CD14-positive monocyte (primary cell): ENCODE data around the gene TEC. TPM values are rescaled to one million over a fixed set of nuclear protein-coding genes. Genes with fewer than 3 reads are reported as not detected.

Experiments used
- DNase-seq, 3 donors: peaks; one replicate each; pipeline ENCODE4 v3.0.0-alpha.2; 2011 to 2022
- H2AFZ ChIP-seq: 2 replicates; pipeline ENCODE4 v1.6.0; 2012; ENCODE audit warnings: mild to moderate bottlenecking, low read depth, low read length, inconsistent platforms; ENCODE audit not compliant: insufficient read depth, poor library complexity, severe bottlenecking
- H3K27ac ChIP-seq, 2 donors: 1 replicate in 1 of 2; 2 replicates in 1 of 2; pipeline ENCODE4 v1.5.1; 2012 to 2013; ENCODE audit warnings: low read length in 2 of 2, control low read depth in 1 of 2, inconsistent platforms in 1 of 2, low read depth in 1 of 2, mild to moderate bottlenecking in 1 of 2
- H3K27me3 ChIP-seq, 2 donors: one replicate each; pipeline versions ENCODE4 v1.6.0 to v1.6.1; 2011 to 2013; ENCODE audit warnings: low read length in 2 of 2; ENCODE audit not compliant: control insufficient read depth in 2 of 2, insufficient read depth in 2 of 2
- H3K36me3 ChIP-seq, 2 donors: replicated peaks in 1 of 2; 1 replicate in 1 of 2; 2 replicates in 1 of 2; pipeline versions ENCODE4 v1.5.1 to v1.6.1; 2012 to 2013; ENCODE audit warnings: low read length in 2 of 2, control low read depth in 1 of 2, inconsistent platforms in 1 of 2, mild to moderate bottlenecking in 1 of 2; ENCODE audit not compliant: insufficient read depth in 2 of 2, control insufficient read depth in 1 of 2
- H3K4me1 ChIP-seq, 2 donors: 1 replicate in 1 of 2; 2 replicates in 1 of 2; pipeline versions ENCODE4 v1.5.1 to v1.6.1; 2012 to 2013; ENCODE audit warnings: low read length in 2 of 2, control low read depth in 1 of 2, inconsistent platforms in 1 of 2, mild to moderate bottlenecking in 1 of 2, moderate library complexity in 1 of 2; ENCODE audit not compliant: insufficient read depth in 2 of 2, control insufficient read depth in 1 of 2
- H3K4me2 ChIP-seq: replicated peaks from 2 replicates; pipeline ENCODE3; 2012; ENCODE audit warnings: low read length, moderate library complexity, mild to moderate bottlenecking; ENCODE audit not compliant: poor library complexity, severe bottlenecking; ENCODE audit errors: extremely low read depth
- H3K4me3 ChIP-seq, 3 experiments: fragments of 200-600 bp in 1 of 3; sonication (generic) in 1 of 3; replicated peaks in 1 of 3; 1 replicate in 2 of 3; 2 replicates in 1 of 3; pipeline ENCODE4 v1.5.1; 2011 to 2013; ENCODE audit warnings: low read length in 3 of 3, mild to moderate bottlenecking in 3 of 3, control low read depth in 2 of 3, low read depth in 2 of 3, inconsistent platforms in 1 of 3, moderate library complexity in 1 of 3
- H3K79me2 ChIP-seq: 2 replicates; pipeline ENCODE4 v1.6.0; 2012; ENCODE audit warnings: mild to moderate bottlenecking, control low read depth, inconsistent platforms, low read length, moderate library complexity; ENCODE audit not compliant: insufficient read depth
- H3K9ac ChIP-seq: 2 replicates; pipeline ENCODE4 v1.6.0; 2017; ENCODE audit warnings: low read length, mild to moderate bottlenecking; ENCODE audit not compliant: insufficient read depth, poor library complexity, severe bottlenecking
- H3K9me3 ChIP-seq, 2 donors: replicated peaks in 1 of 2; 1 replicate in 1 of 2; 2 replicates in 1 of 2; pipeline versions ENCODE4 v1.5.1 to v1.6.1; 2012 to 2013; ENCODE audit warnings: low read length in 2 of 2, control low read depth in 1 of 2; ENCODE audit not compliant: control insufficient read depth in 1 of 2, insufficient read depth in 1 of 2
- H4K20me1 ChIP-seq: 2 replicates; pipeline ENCODE4 v1.6.0; 2012; ENCODE audit warnings: mild to moderate bottlenecking, low read length, control low read depth, moderate library complexity; ENCODE audit not compliant: insufficient read depth
- H3K27ac Mint-ChIP-seq, 7 donors: one replicate each; pipeline ENCODE4 v1.8.0; 2020; ENCODE audit warnings: mild to moderate bottlenecking in 7 of 7, mixed read lengths in 7 of 7, moderate library complexity in 6 of 7, inconsistent platforms in 2 of 7
- H3K27me3 Mint-ChIP-seq, 3 donors: one replicate each; pipeline ENCODE4 v1.8.0; 2021 to 2022; ENCODE audit warnings: low read depth in 3 of 3, mild to moderate bottlenecking in 3 of 3, mixed read lengths in 3 of 3, moderate library complexity in 3 of 3, inconsistent platforms in 1 of 3
- H3K36me3 Mint-ChIP-seq, 2 donors: one replicate each; pipeline ENCODE4 v1.8.0; 2020; ENCODE audit warnings: mixed read lengths in 2 of 2, inconsistent platforms in 1 of 2, mild to moderate bottlenecking in 1 of 2
- H3K4me1 Mint-ChIP-seq: one replicate; pipeline ENCODE4 v1.8.0; 2020; ENCODE audit warnings: mild to moderate bottlenecking, mixed read lengths
- H3K4me3 Mint-ChIP-seq, 2 donors: one replicate each; pipeline ENCODE4 v1.8.0; 2020; ENCODE audit warnings: mild to moderate bottlenecking in 2 of 2, mixed read lengths in 2 of 2, moderate library complexity in 1 of 2
- H3K9me3 Mint-ChIP-seq, 7 donors: one replicate each; pipeline ENCODE4 v1.8.0; 2020 to 2022; ENCODE audit warnings: mixed read lengths in 7 of 7, mild to moderate bottlenecking in 6 of 7, moderate library complexity in 6 of 7, inconsistent platforms in 2 of 7
- CTCF ChIP-seq: fragments of 200-600 bp; IDR thresholded peaks from one replicate; pipeline ENCODE4 v1.8.0; 2022; ENCODE audit warnings: antibody characterized with exemption, mild to moderate bottlenecking
- WGBS: methylation state at CpG from one replicate; pipeline ENCODE4 v1.1.5; 2013; ENCODE audit warnings: missing lambda C conversion rate; ENCODE audit not compliant: insufficient coverage; 5-methylcytosine and 5-hydroxymethylcytosine counted together
- intact Hi-C, 2 donors: fragments of 100-400 bp; cut with micrococcal nuclease; formaldehyde crosslinking; loops; one replicate each; pipeline versions ENCODE4 v1.15.0 to v1.15.1; 2023
- polyA plus RNA-seq, 3 donors: library from polyadenylated mRNA; depleted of rRNA in 1 of 3; unstranded in 2 of 3; stranded (reverse) in 1 of 3; fragments of 300-500 nt in 2 of 3; fragments of >200 nt in 1 of 3; fragmentation: Illumina TruSeq in 2 of 3; gene quantifications; 1 replicate in 2 of 3; 2 replicates in 1 of 3; pipeline ENCODE4 v1.2.3, GENCODE V29; 2012 to 2021

Gene TEC
- polyA plus RNA-seq, 3 donors = 0.30 to 2.5 (median 0.73) TPM

GRCh38 chr4:48261281-48261680 lies 8.4 kb downstream of the TEC start:
- Mint-ChIP-seq H3K27me3 (peaks cover 0 to 3% (median 0%) of the 10 kb centered on the region in 3 donors), H3K4me1 (peaks cover 47% of the 10 kb centered on the region), H3K9me3 (no peaks in the 10 kb centered on the region), H3K36me3 (peaks cover 0 to 12% of the 10 kb centered on the region in 2 donors), H3K4me3 (no peak overlapping the region), H3K27ac (peak overlapping the region in 1 of 7 donors; percentile 60)
- no peak for TF ChIP-seq CTCF
- H3K9ac ChIP-seq = no peak overlapping the region
- H2AFZ ChIP-seq = no peak overlapping the region
- peaks cover 26 to 31% of the 10 kb centered on the region in 2 donors for H3K4me1 ChIP-seq
- H3K79me2 ChIP-seq = peaks cover 96% of the 10 kb centered on the region
- peaks cover 5% of the 10 kb centered on the region for H4K20me1 ChIP-seq
- H3K4me2 ChIP-seq = no peak overlapping the region
- no peak overlapping the region for H3K4me3 ChIP-seq
- H3K36me3 ChIP-seq = no peaks in the 10 kb centered on the region
- H3K9me3 ChIP-seq = no peaks in the 10 kb centered on the region
- no CpG with 5 or more reads among the region's 1 CpG for WGBS
- intact Hi-C loops = no loop called here
- H3K27ac ChIP-seq = peak overlapping the region in 1 of 2 donors; percentile 5
- no peak for DNase-seq
- H3K27me3 ChIP-seq = no peaks in the 10 kb centered on the region

- H3K27me3 Mint-ChIP-seq = peaks cover 0 to 2% (median 2%) of the 10 kb centered on the region in 3 donors
- no peak overlapping the region for H3K4me3 Mint-ChIP-seq
- intact Hi-C loops = no loop called here
- no peaks in the 10 kb centered on the region for H3K9me3 ChIP-seq
- H3K4me1 Mint-ChIP-seq = peaks cover 38% of the 10 kb centered on the region
- peaks cover 20 to 23% of the 10 kb centered on the region in 2 donors for H3K4me1 ChIP-seq
- H3K27ac Mint-ChIP-seq = no peak overlapping the region
- H3K79me2 ChIP-seq = peaks cover 97% of the 10 kb centered on the region
- H3K27ac ChIP-seq = no peak overlapping the region
- H2AFZ ChIP-seq = no peak overlapping the region
- peaks cover 8 to 16% of the 10 kb centered on the region in 2 donors for H3K36me3 Mint-ChIP-seq
- H4K20me1 ChIP-seq = peaks cover 5% of the 10 kb centered on the region
- no peaks in the 10 kb centered on the region for H3K27me3 ChIP-seq
- WGBS = no CpG with 5 or more reads among the region's 1 CpG
- no peak overlapping the region for H3K4me2 ChIP-seq
- no peak overlapping the region for H3K4me3 ChIP-seq
- no peak for DNase-seq
- peaks cover 0 to 2% (median 0%) of the 10 kb centered on the region in 7 donors for H3K9me3 Mint-ChIP-seq
- no peak overlapping the region for H3K9ac ChIP-seq
- TF ChIP-seq CTCF = no peak
- no peaks in the 10 kb centered on the region for H3K36me3 ChIP-seq
These were observed 9.9 kb downstream of the TEC start for GRCh38 chr4:48259748-48260147.
